Gastroesophageal sphincter (tissue), 3 donors: Measurements from ENCODE around the gene ITGBL1.

ENCODE experiments used
- EP300 ChIP-seq: sonication (generic); formaldehyde crosslinking; IDR thresholded peaks from one replicate; pipeline ENCODE4 v1.6.1; 2017; ENCODE audit warnings: antibody characterized with exemption, mild to moderate bottlenecking
- POLR2A ChIP-seq, 2 donors: fragments of 450-650 bp; IDR thresholded peaks; one replicate each; pipeline ENCODE4 v1.6.1; 2017; ENCODE audit warnings: antibody characterized with exemption in 2 of 2, mild to moderate bottlenecking in 2 of 2, moderate library complexity in 1 of 2
- POLR2AphosphoS5 ChIP-seq: sonication (generic); formaldehyde crosslinking; IDR thresholded peaks from one replicate; pipeline ENCODE4 v1.6.1; 2017; ENCODE audit warnings: antibody characterized with exemption
- TF ChIP-seq, protein P1 (sequence below), 4 experiments: fragments of 200-600 bp in 2 of 4; fragments of 450-650 bp in 2 of 4; sonication (generic) in 1 of 4; IDR thresholded peaks; one replicate each; pipeline ENCODE4 v1.5.1; 2017 to 2019; ENCODE audit warnings: antibody characterized with exemption in 4 of 4, mild to moderate bottlenecking in 2 of 4, moderate library complexity in 2 of 4

DNA sequence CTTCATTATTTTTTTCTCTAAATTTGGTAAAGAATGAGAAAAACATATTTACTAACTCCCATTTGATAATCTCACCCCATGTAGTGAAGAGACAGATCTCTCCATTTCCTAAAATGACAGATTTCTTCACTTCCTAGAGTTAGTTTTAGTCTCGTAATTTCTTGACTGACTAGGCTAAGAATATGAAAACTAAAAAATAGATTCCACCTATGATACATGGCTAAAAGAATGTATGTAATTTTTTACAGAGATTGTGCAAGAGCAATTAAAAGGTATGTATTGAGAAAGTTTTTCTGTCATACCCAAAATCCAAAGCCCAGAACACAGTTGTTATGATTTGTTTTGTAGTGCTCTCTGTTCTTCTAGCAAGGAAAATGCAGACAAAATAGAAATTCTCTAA, 45.7 kb upstream of the ITGBL1 start:
- TF ChIP-seq, protein P1, sequence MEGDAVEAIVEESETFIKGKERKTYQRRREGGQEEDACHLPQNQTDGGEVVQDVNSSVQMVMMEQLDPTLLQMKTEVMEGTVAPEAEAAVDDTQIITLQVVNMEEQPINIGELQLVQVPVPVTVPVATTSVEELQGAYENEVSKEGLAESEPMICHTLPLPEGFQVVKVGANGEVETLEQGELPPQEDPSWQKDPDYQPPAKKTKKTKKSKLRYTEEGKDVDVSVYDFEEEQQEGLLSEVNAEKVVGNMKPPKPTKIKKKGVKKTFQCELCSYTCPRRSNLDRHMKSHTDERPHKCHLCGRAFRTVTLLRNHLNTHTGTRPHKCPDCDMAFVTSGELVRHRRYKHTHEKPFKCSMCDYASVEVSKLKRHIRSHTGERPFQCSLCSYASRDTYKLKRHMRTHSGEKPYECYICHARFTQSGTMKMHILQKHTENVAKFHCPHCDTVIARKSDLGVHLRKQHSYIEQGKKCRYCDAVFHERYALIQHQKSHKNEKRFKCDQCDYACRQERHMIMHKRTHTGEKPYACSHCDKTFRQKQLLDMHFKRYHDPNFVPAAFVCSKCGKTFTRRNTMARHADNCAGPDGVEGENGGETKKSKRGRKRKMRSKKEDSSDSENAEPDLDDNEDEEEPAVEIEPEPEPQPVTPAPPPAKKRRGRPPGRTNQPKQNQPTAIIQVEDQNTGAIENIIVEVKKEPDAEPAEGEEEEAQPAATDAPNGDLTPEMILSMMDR (IDR thresholded peaks at IDR 0.05), result no peak
- TF ChIP-seq POLR2A (IDR thresholded peaks at IDR 0.05), result no peak
- no peak for TF ChIP-seq POLR2AphosphoS5
- no peak for TF ChIP-seq EP300
